MCF 10A (cell line): ENCODE measurements around the gene ITIH2. TPM values are rescaled to one million over a fixed set of nuclear protein-coding genes. Genes with fewer than 3 reads are reported as not detected.

Source experiments
- BruUV-seq: library from RNA; stranded (reverse); fragments of 400-500 nt; replicated peaks from 2 replicates; lab custom pipeline; 2021; lab: Mats Ljungman, UMichigan
- CTCF ChIA-PET: fragments of 300-600 bp; sonication (Branson Sonifier 250); formaldehyde crosslinking; extraction: SDS; loops from one replicate; lab custom pipeline; 2021; ENCODE audit warnings: antibody characterized with exemption, inconsistent platforms; lab: Yijun Ruan, JAX
- POLR2A ChIA-PET: fragments of 300-600, 350-650 bp; sonication (Branson Sonifier 250); formaldehyde crosslinking; extraction: SDS; loops from one replicate; lab custom pipeline; 2020; ENCODE audit warnings: antibody characterized with exemption, inconsistent platforms; lab: Yijun Ruan, JAX
- DNase-seq: peaks from one replicate; pipeline ENCODE4 v3.0.0-alpha.2; 2018; ENCODE audit not compliant: unreplicated experiment
- H3K27ac Mint-ChIP-seq: one replicate; pipeline ENCODE4 v1.8.0; 2022; ENCODE audit warnings: mild to moderate bottlenecking, low read depth, mixed read lengths; ENCODE audit not compliant: unreplicated experiment
- H3K27me3 Mint-ChIP-seq: one replicate; pipeline ENCODE4 v1.8.0; 2022; ENCODE audit warnings: mixed read lengths; ENCODE audit not compliant: insufficient read depth, unreplicated experiment
- H3K36me3 Mint-ChIP-seq: one replicate; pipeline ENCODE4 v1.8.0; 2022; ENCODE audit warnings: mild to moderate bottlenecking, moderate library complexity, mixed read lengths; ENCODE audit not compliant: insufficient read depth, unreplicated experiment
- H3K4me1 Mint-ChIP-seq: one replicate; pipeline ENCODE4 v1.8.0; 2022; ENCODE audit warnings: mixed read lengths; ENCODE audit not compliant: insufficient read depth, unreplicated experiment
- H3K4me3 Mint-ChIP-seq: one replicate; pipeline ENCODE4 v1.8.0; 2022; ENCODE audit warnings: mild to moderate bottlenecking, moderate library complexity, mixed read lengths; ENCODE audit not compliant: unreplicated experiment
- H3K9me3 Mint-ChIP-seq: one replicate; pipeline ENCODE4 v1.8.0; 2022; ENCODE audit warnings: mixed read lengths; ENCODE audit not compliant: unreplicated experiment
- CTCF ChIP-seq: fragments of 200-600 bp; IDR thresholded peaks from one replicate; pipeline ENCODE4 v1.8.0; 2022; ENCODE audit warnings: antibody characterized with exemption, mild to moderate bottlenecking; ENCODE audit not compliant: unreplicated experiment
- intact Hi-C: fragments of 100-400 bp; cut with micrococcal nuclease; formaldehyde crosslinking; loops from 2 replicates; pipeline ENCODE4 v1.14.1; 2022
- total RNA-seq: library from RNA; stranded (reverse); gene quantifications from 2 replicates; pipeline ENCODE4 v1.2.3, GENCODE V29; 2022

Gene ITIH2
- total RNA-seq, 1 experiment from 2014 or later = not detected

- intact Hi-C loops = no loop called here
- peaks cover 7% of the 10 kb centered on the region for H3K36me3 Mint-ChIP-seq
- H3K27ac Mint-ChIP-seq = no peak overlapping the region
- ChIA-PET CTCF (interaction anchor here (0.6 to 1.7 kb wide), 3 partner anchors 10 to 1280 kb away, joined by 3 to 8 read pairs (median 6); no protein-coding TSS in a partner anchor), POLR2A (interaction anchor here (1.6 kb wide), 1 partner anchor 10 kb away, joined by 3 read pairs; no protein-coding TSS in a partner anchor)
- peaks cover 8% of the 10 kb centered on the region for H3K9me3 Mint-ChIP-seq
- BruUV-seq = no TSS peak
- no peaks in the 10 kb centered on the region for H3K4me1 Mint-ChIP-seq
- peak; percentile 36 for DNase-seq
- no peaks in the 10 kb centered on the region for H3K27me3 Mint-ChIP-seq
- TF ChIP-seq CTCF = no peak
- H3K4me3 Mint-ChIP-seq = no peak overlapping the region
These were observed 6.6 kb upstream of the ITIH2 start for GRCh38 chr10:7696545-7696944.

GRCh38 chr10:7697426-7697825, 5.7 kb upstream of the ITIH2 start:
- ChIA-PET POLR2A (no interaction called here), CTCF (interaction anchor here (3.1 kb wide), 1 partner anchor 10 kb away, joined by 18 read pairs; no protein-coding TSS in a partner anchor)
- Mint-ChIP-seq H3K27me3 (peaks cover 5% of the 10 kb centered on the region), H3K4me1 (no peaks in the 10 kb centered on the region), H3K4me3 (no peak overlapping the region), H3K27ac (no peak overlapping the region), H3K36me3 (peaks cover 7% of the 10 kb centered on the region), H3K9me3 (peaks cover 7% of the 10 kb centered on the region)
- no peak for DNase-seq
- intact Hi-C loops = no loop called here
- no peak for TF ChIP-seq CTCF
- no TSS peak for BruUV-seq

GRCh38 chr10:7700577-7701125, 2.5 kb upstream of the ITIH2 start:
- peak; percentile 23 for DNase-seq
- ChIA-PET CTCF (interaction anchor here (1.7 kb wide), 1 partner anchor 14 kb away, joined by 8 read pairs; no protein-coding TSS in a partner anchor), POLR2A (interaction anchor here (0.5 kb wide), 1 partner anchor 67 kb away, joined by 4 read pairs; no protein-coding TSS in a partner anchor)
- Mint-ChIP-seq H3K4me3 (no peak overlapping the region), H3K4me1 (no peaks in the 10 kb centered on the region), H3K36me3 (peaks cover 7% of the 10 kb centered on the region), H3K9me3 (no peaks in the 10 kb centered on the region), H3K27me3 (peaks cover 37% of the 10 kb centered on the region), H3K27ac (no peak overlapping the region)
- intact Hi-C loops = no loop called here
- BruUV-seq = no TSS peak
- TF ChIP-seq CTCF = no peak

GRCh38 chr10:7701158-7701742, 1.9 kb upstream of the ITIH2 start:
- no peak for DNase-seq
- no TSS peak for BruUV-seq
- no peak for TF ChIP-seq CTCF
- POLR2A ChIA-PET = no interaction called here
- H3K4me1 Mint-ChIP-seq = no peaks in the 10 kb centered on the region
- no peak overlapping the region for H3K27ac Mint-ChIP-seq
- intact Hi-C loops = no loop called here
- H3K4me3 Mint-ChIP-seq = no peak overlapping the region
- peaks cover 43% of the 10 kb centered on the region for H3K27me3 Mint-ChIP-seq
- H3K36me3 Mint-ChIP-seq = peaks cover 7% of the 10 kb centered on the region
- CTCF ChIA-PET = interaction anchor here (1.7 kb wide), 1 partner anchor 15 kb away, joined by 8 read pairs; no protein-coding TSS in a partner anchor
- no peaks in the 10 kb centered on the region for H3K9me3 Mint-ChIP-seq
